Stimulated activated CD8-positive, alpha-beta memory T cell treated with anti-CD3 and anti-CD28 coated beads, Interleukin-12 subunit alpha, Interleukin-12 subunit beta, amount 100 ng/mL, for 4 hours (primary cell): ENCODE results near the gene LGSN.
"Not testable (repeated sequence)": the region's sequence is repeated elsewhere in the genome, so short reads cannot be mapped to it uniquely, and the experiment has no call there.

Experiments
- DNase-seq: peaks from one replicate; pipeline ENCODE4 v3.0.0-alpha.2; 2020; ENCODE audit warnings: low read depth

LGSN gene

GRCh38 chr6:63305277-63305676, 14.5 kb downstream of the LGSN start:
- no peak for DNase-seq

- DNase-seq: no peak
These were observed 16.3 kb downstream of the LGSN start for GRCh38 chr6:63303476-63303875.

GRCh38 chr6:63299667-63300066, 20.1 kb downstream of the LGSN start:
- no peak for DNase-seq

GRCh38 chr6:63295553-63296194, 24.1 kb downstream of the LGSN start:
- no peak for DNase-seq

- no peak for DNase-seq
These were observed 29.2 kb downstream of the LGSN start for GRCh38 chr6:63290492-63291058.

GRCh38 chr6:63289269-63289872, 30.4 kb downstream of the LGSN start:
- no peak for DNase-seq

- DNase-seq: no peak
These were observed 39.1 kb downstream of the LGSN start for GRCh38 chr6:63280639-63281180.

GRCh38 chr6:63278916-63279315, 40.9 kb downstream of the LGSN start:
- no peak for DNase-seq

GRCh38 chr6:63275953-63276352, 43.8 kb downstream of the LGSN start:
- no peak for DNase-seq

- not testable (repeated sequence) for DNase-seq
These were observed 44.9 kb downstream of the LGSN start for GRCh38 chr6:63274795-63275430.

- DNase-seq: no peak
These were observed 47.4 kb downstream of the LGSN start for GRCh38 chr6:63272397-63272796.

GRCh38 chr6:63269470-63269869, 50.3 kb downstream of the LGSN start:
- DNase-seq: no peak

GRCh38 chr6:63268574-63268973, 51.2 kb downstream of the LGSN start:
- no peak for DNase-seq

- no peak for DNase-seq
These were observed 52.0 kb downstream of the LGSN start for GRCh38 chr6:63267828-63268227.

- no peak for DNase-seq
These were observed 52.7 kb downstream of the LGSN start for GRCh38 chr6:63267046-63267445.

- DNase-seq: no peak
These were observed 56.3 kb downstream of the LGSN start for GRCh38 chr6:63263444-63263843.

- DNase-seq: no peak
These were observed 58.0 kb downstream of the LGSN start for GRCh38 chr6:63261820-63262219.

GRCh38 chr6:63259153-63259552, 60.6 kb downstream of the LGSN start:
- DNase-seq: no peak

GRCh38 chr6:63249875-63250482, 69.8 kb downstream of the LGSN start:
- DNase-seq: no peak

- DNase-seq: no peak
These were observed 73.2 kb downstream of the LGSN start for GRCh38 chr6:63246581-63246980.

GRCh38 chr6:63245909-63246308, 73.9 kb downstream of the LGSN start:
- no peak for DNase-seq

GRCh38 chr6:63245420-63245819, 74.4 kb downstream of the LGSN start:
- DNase-seq: no peak

- DNase-seq: no peak
These were observed 83.4 kb downstream of the LGSN start for GRCh38 chr6:63236398-63236817.
